Neuronal stem cell (in vitro differentiated cells): ENCODE results near the gene MCTP1.

Experiments
- DNase-seq: peaks from one replicate; pipeline ENCODE4 v3.0.0-alpha.2; 2013; ENCODE audit warnings: low spot score
- H2AFZ ChIP-seq: one replicate; pipeline ENCODE4 v1.6.1; 2013; ENCODE audit warnings: mild to moderate bottlenecking, low read length, inconsistent platforms
- H2AK5ac ChIP-seq: 2 replicates; pipeline ENCODE4 v1.6.1; 2013; ENCODE audit warnings: low read depth, mild to moderate bottlenecking, inconsistent platforms, low read length, moderate library complexity, mixed read lengths
- H2BK120ac ChIP-seq: 2 replicates; pipeline ENCODE4 v1.6.1; 2013; ENCODE audit warnings: low read depth, mild to moderate bottlenecking, inconsistent platforms, low read length, moderate library complexity, mixed read lengths
- H2BK12ac ChIP-seq: one replicate; pipeline ENCODE4 v1.6.1; 2013; ENCODE audit warnings: low read length, inconsistent platforms
- H2BK15ac ChIP-seq: 2 replicates; pipeline ENCODE4 v1.6.1; 2013; ENCODE audit warnings: mild to moderate bottlenecking, low read length, inconsistent platforms, mixed read lengths
- H2BK5ac ChIP-seq: one replicate; pipeline ENCODE4 v1.6.1; 2013; ENCODE audit warnings: inconsistent platforms, mild to moderate bottlenecking, low read length, moderate library complexity
- H3K14ac ChIP-seq: one replicate; pipeline ENCODE4 v1.6.1; 2013; ENCODE audit warnings: low read length, inconsistent platforms
- H3K18ac ChIP-seq: 2 replicates; pipeline ENCODE4 v1.6.1; 2013; ENCODE audit warnings: low read length, inconsistent platforms
- H3K23ac ChIP-seq: 2 replicates; pipeline ENCODE4 v1.6.1; 2013; ENCODE audit warnings: low read depth, mild to moderate bottlenecking, mixed read lengths, low read length, inconsistent platforms; ENCODE audit not compliant: poor library complexity
- H3K27ac ChIP-seq: replicated peaks from 3 replicates; pipeline ENCODE4 v1.5.1; 2013; ENCODE audit warnings: low read length, inconsistent platforms
- H3K27me3 ChIP-seq, 3 experiments: 2 replicates each; pipeline ENCODE4 v1.6.1; 2013; ENCODE audit warnings: low read length in 3 of 3, mild to moderate bottlenecking in 2 of 3, inconsistent platforms in 1 of 3, low read depth in 1 of 3, mixed read lengths in 1 of 3, moderate library complexity in 1 of 3; ENCODE audit not compliant: control insufficient read depth in 3 of 3, insufficient read depth in 3 of 3
- H3K36me3 ChIP-seq, 2 donors: replicated peaks in 1 of 2; 2 replicates each; pipeline ENCODE4 v1.6.1; 2013; ENCODE audit warnings: low read length in 2 of 2; ENCODE audit not compliant: control insufficient read depth in 2 of 2, insufficient read depth in 2 of 2
- H3K4ac ChIP-seq: 2 replicates; pipeline ENCODE4 v1.6.1; 2013; ENCODE audit warnings: inconsistent platforms, mild to moderate bottlenecking, low read length, moderate library complexity
- H3K4me1 ChIP-seq, 2 donors: 1 replicate in 1 of 2; 2 replicates in 1 of 2; pipeline ENCODE4 v1.6.1; 2013; ENCODE audit warnings: low read length in 2 of 2, low read depth in 1 of 2; ENCODE audit not compliant: control insufficient read depth in 2 of 2, insufficient read depth in 1 of 2
- H3K4me2 ChIP-seq: one replicate; pipeline ENCODE4 v1.6.1; 2013; ENCODE audit warnings: mild to moderate bottlenecking, low read length, inconsistent platforms; ENCODE audit not compliant: insufficient read depth, poor library complexity, severe bottlenecking
- H3K4me3 ChIP-seq, 2 donors: 2 replicates each; pipeline ENCODE4 v1.5.1; 2013; ENCODE audit warnings: low read length in 2 of 2, mild to moderate bottlenecking in 2 of 2, inconsistent platforms in 1 of 2, moderate library complexity in 1 of 2
- H3K79me1 ChIP-seq: one replicate; pipeline ENCODE4 v1.6.1; 2013; ENCODE audit warnings: low read depth, mild to moderate bottlenecking, inconsistent platforms, low read length, moderate library complexity
- H3K9ac ChIP-seq: one replicate; pipeline ENCODE4 v1.6.1; 2013; ENCODE audit warnings: mild to moderate bottlenecking, low read depth, low read length, inconsistent platforms; ENCODE audit not compliant: poor library complexity
- H3K9me3 ChIP-seq, 2 donors: replicated peaks in 1 of 2; 2 replicates each; pipeline versions ENCODE3 to v1.6.1; 2013; ENCODE audit warnings: low read length in 2 of 2, mild to moderate bottlenecking in 2 of 2, inconsistent platforms in 1 of 2, low read depth in 1 of 2, mixed read lengths in 1 of 2, moderate library complexity in 1 of 2; ENCODE audit not compliant: control insufficient read depth in 2 of 2, insufficient read depth in 1 of 2
- H4K8ac ChIP-seq: one replicate; pipeline ENCODE4 v1.6.1; 2013; ENCODE audit warnings: low read depth, mild to moderate bottlenecking, inconsistent platforms, low read length, moderate library complexity
- H4K91ac ChIP-seq: one replicate; pipeline ENCODE4 v1.6.1; 2013; ENCODE audit warnings: low read length, low read depth, mild to moderate bottlenecking, inconsistent platforms; ENCODE audit not compliant: poor library complexity
- WGBS, 2 donors: extraction: QIAGEN DNeasy Blood & Tissue Kit; methylation state at CpG; one replicate each; pipeline ENCODE4 v1.1.7; 2013; ENCODE audit warnings: missing lambda C conversion rate in 2 of 2, mixed read lengths in 1 of 2; ENCODE audit not compliant: insufficient read length in 2 of 2, insufficient replicate concordance in 1 of 2; ENCODE audit errors: extremely low coverage in 2 of 2; 5-methylcytosine and 5-hydroxymethylcytosine counted together

Gene MCTP1

DNA sequence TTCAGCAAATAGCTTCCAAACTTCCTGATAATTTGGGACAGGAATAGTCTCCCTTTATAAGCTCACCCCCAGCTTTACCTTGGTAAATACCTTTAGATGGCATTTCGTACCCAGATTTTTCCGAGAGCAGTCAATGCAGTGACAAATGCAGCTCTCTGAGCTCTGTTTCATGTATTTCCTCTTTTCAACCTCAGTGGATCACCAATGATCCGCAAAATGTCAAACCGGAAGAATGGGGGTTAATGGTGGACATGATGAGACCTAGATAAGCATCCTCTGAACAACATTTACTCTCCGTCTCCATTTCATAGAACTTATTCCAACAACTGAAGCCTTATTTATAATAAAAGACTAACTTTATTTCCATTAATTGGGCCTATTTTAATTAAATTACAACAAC is 227.3 kb downstream of the MCTP1 start:
- no peaks in the 10 kb centered on the region for H3K27me3 ChIP-seq
- H2BK15ac ChIP-seq, result no peak overlapping the region
- no peak overlapping the region for H4K91ac ChIP-seq
- no peak overlapping the region for H2AFZ ChIP-seq
- H3K9me3 ChIP-seq, result peaks cover 0 to 2% of the 10 kb centered on the region in 2 donors
- no peak overlapping the region for H3K18ac ChIP-seq
- no peak overlapping the region for H3K14ac ChIP-seq
- H3K23ac ChIP-seq, result no peak overlapping the region
- DNase-seq, result no peak
- no peaks in the 10 kb centered on the region for H3K36me3 ChIP-seq
- no peak overlapping the region for H3K9ac ChIP-seq
- no peak overlapping the region for H2BK12ac ChIP-seq
- H2BK5ac ChIP-seq, result no peak overlapping the region
- WGBS, 2 donors, result no CpG with 5 or more reads among the region's 5 CpGs
- H3K27ac ChIP-seq, result no peak overlapping the region
- no peak overlapping the region for H3K4me2 ChIP-seq
- no peak overlapping the region for H3K4me3 ChIP-seq
- no peak overlapping the region for H2AK5ac ChIP-seq
- peaks cover 3 to 5% of the 10 kb centered on the region in 2 donors for H3K4me1 ChIP-seq
- H3K4ac ChIP-seq, result no peak overlapping the region
- H4K8ac ChIP-seq, result no peak overlapping the region
- no peak overlapping the region for H2BK120ac ChIP-seq
- no peaks in the 10 kb centered on the region for H3K79me1 ChIP-seq

GRCh38 chr5:95053253-95053652 is 231.6 kb downstream of the MCTP1 start:
- H3K4ac ChIP-seq, result no peak overlapping the region
- H3K27ac ChIP-seq, result no peak overlapping the region
- no peak overlapping the region for H4K8ac ChIP-seq
- H3K9me3 ChIP-seq, result no peaks in the 10 kb centered on the region
- DNase-seq, result no peak
- no peak overlapping the region for H2BK120ac ChIP-seq
- H3K18ac ChIP-seq, result no peak overlapping the region
- H3K27me3 ChIP-seq, result no peaks in the 10 kb centered on the region
- no peak overlapping the region for H2AFZ ChIP-seq
- no peak overlapping the region for H3K14ac ChIP-seq
- no peak overlapping the region for H2BK15ac ChIP-seq
- WGBS, 2 donors, result no CpG with 5 or more reads among the region's 7 CpGs
- no peaks in the 10 kb centered on the region for H3K36me3 ChIP-seq
- no peak overlapping the region for H2AK5ac ChIP-seq
- no peaks in the 10 kb centered on the region for H3K79me1 ChIP-seq
- no peak overlapping the region for H4K91ac ChIP-seq
- H3K4me2 ChIP-seq, result no peak overlapping the region
- no peak overlapping the region for H3K23ac ChIP-seq
- no peak overlapping the region for H3K4me3 ChIP-seq
- H2BK5ac ChIP-seq, result no peak overlapping the region
- H3K9ac ChIP-seq, result no peak overlapping the region
- H3K4me1 ChIP-seq, result peaks cover 2 to 3% of the 10 kb centered on the region in 2 donors
- H2BK12ac ChIP-seq, result no peak overlapping the region

GRCh38 chr5:95050708-95051107 is 234.2 kb downstream of the MCTP1 start:
- H3K9me3 ChIP-seq, result no peaks in the 10 kb centered on the region
- no peak overlapping the region for H3K4me2 ChIP-seq
- no peak overlapping the region for H2BK12ac ChIP-seq
- no peak overlapping the region for H3K4me3 ChIP-seq
- no peaks in the 10 kb centered on the region for H3K27me3 ChIP-seq
- H2BK5ac ChIP-seq, result no peak overlapping the region
- no peak overlapping the region for H3K14ac ChIP-seq
- H3K4me1 ChIP-seq, result peaks cover 0 to 3% of the 10 kb centered on the region in 2 donors
- H2AFZ ChIP-seq, result no peak overlapping the region
- H2BK120ac ChIP-seq, result no peak overlapping the region
- H2BK15ac ChIP-seq, result no peak overlapping the region
- no peak overlapping the region for H3K18ac ChIP-seq
- no peak overlapping the region for H4K8ac ChIP-seq
- H2AK5ac ChIP-seq, result no peak overlapping the region
- H3K4ac ChIP-seq, result no peak overlapping the region
- DNase-seq, result no peak
- H4K91ac ChIP-seq, result no peak overlapping the region
- H3K36me3 ChIP-seq, result no peaks in the 10 kb centered on the region
- no peaks in the 10 kb centered on the region for H3K79me1 ChIP-seq
- H3K9ac ChIP-seq, result no peak overlapping the region
- WGBS, 2 donors, result no CpG with 5 or more reads among the region's 1 CpG
- no peak overlapping the region for H3K27ac ChIP-seq
- H3K23ac ChIP-seq, result no peak overlapping the region

- Histone ChIP-seq H3K23ac (no peak overlapping the region), H3K9ac (no peak overlapping the region), H3K27me3 (no peaks in the 10 kb centered on the region), H3K4me3 (no peak overlapping the region), H3K9me3 (no peaks in the 10 kb centered on the region), H2AFZ (no peak overlapping the region), H4K91ac (no peak overlapping the region), H3K18ac (no peak overlapping the region), H3K4me2 (no peak overlapping the region), H4K8ac (no peak overlapping the region), H3K14ac (no peak overlapping the region), H2AK5ac (no peak overlapping the region), H3K4me1 (peaks cover 0 to 3% of the 10 kb centered on the region in 2 donors), H3K36me3 (no peaks in the 10 kb centered on the region), H2BK15ac (no peak overlapping the region), H2BK12ac (no peak overlapping the region), H3K27ac (no peak overlapping the region), H3K4ac (no peak overlapping the region), H2BK5ac (no peak overlapping the region), H2BK120ac (no peak overlapping the region), H3K79me1 (no peaks in the 10 kb centered on the region)
- no peak for DNase-seq
- no CpG with 5 or more reads among the region's 1 CpG for WGBS, 2 donors
These were observed 236.3 kb downstream of the MCTP1 start for GRCh38 chr5:95048628-95049027.
